HepG2 (cell line): ENCODE data around the gene S1PR5. TPM values are rescaled to one million over a fixed set of nuclear protein-coding genes. Genes with fewer than 3 reads are reported as not detected.
A peak's percentile ranks its signal among the peaks of the same experiment; 100 is the strongest.

Experiments
- ARHGAP35 ChIP-seq: sonication (generic); formaldehyde crosslinking; IDR thresholded peaks from 2 replicates; pipeline ENCODE4 v1.9.0; 2022; ENCODE audit warnings: mild to moderate bottlenecking, inconsistent platforms, moderate library complexity, missing genetic modification reagents, borderline replicate concordance
- ATAD3A ChIP-seq: sonication (generic); formaldehyde crosslinking; IDR thresholded peaks from 2 replicates; pipeline ENCODE4 v1.4.0; 2020; ENCODE audit warnings: missing genetic modification reagents
- DR1 ChIP-seq: sonication (generic); formaldehyde crosslinking; IDR thresholded peaks from 2 replicates; pipeline ENCODE4 v1.8.0; 2021; ENCODE audit warnings: mild to moderate bottlenecking, missing genetic modification reagents, inconsistent platforms
- FOXP1 ChIP-seq, 2 experiments: fragments of 450-650 bp in 1 of 2; IDR thresholded peaks; 2 replicates each; pipeline ENCODE4 v1.6.1; 2017 to 2018; ENCODE audit warnings: antibody characterized with exemption in 1 of 2
- HES4 ChIP-seq: sonication (generic); formaldehyde crosslinking; IDR thresholded peaks from 2 replicates; pipeline ENCODE4 v1.9.0; 2021; ENCODE audit warnings: mild to moderate bottlenecking, missing genetic modification reagents, borderline replicate concordance
- HIVEP1 ChIP-seq: sonication (generic); formaldehyde crosslinking; IDR thresholded peaks from 2 replicates; pipeline ENCODE4 v1.4.0; 2020; ENCODE audit warnings: mild to moderate bottlenecking, missing genetic modification reagents
- MAZ ChIP-seq, 2 experiments: sonication (generic) in 1 of 2; formaldehyde crosslinking in 1 of 2; IDR thresholded peaks; 2 replicates each; pipeline versions ENCODE4 v1.5.0 to v1.6.1; 2012 to 2020; ENCODE audit warnings: low read depth in 2 of 2, mild to moderate bottlenecking in 2 of 2, borderline replicate concordance in 1 of 2, improper control_type of control experiment in 1 of 2, low read length in 1 of 2, missing genetic modification reagents in 1 of 2, moderate library complexity in 1 of 2
- MIER2 ChIP-seq: IDR thresholded peaks from 2 replicates; pipeline ENCODE4 v1.6.1; 2016; ENCODE audit warnings: missing biosample characterization, missing genetic modification reagents
- MLLT10 ChIP-seq: sonication (generic); formaldehyde crosslinking; IDR thresholded peaks from 2 replicates; pipeline ENCODE4 v1.4.0; 2020; ENCODE audit warnings: missing genetic modification reagents
- NFAT5 ChIP-seq: sonication (generic); formaldehyde crosslinking; IDR thresholded peaks from 2 replicates; pipeline ENCODE4 v1.4.0; 2020; ENCODE audit warnings: missing genetic modification reagents
- NFE2 ChIP-seq: sonication (generic); formaldehyde crosslinking; IDR thresholded peaks from 2 replicates; pipeline ENCODE4 v1.4.0; 2020; ENCODE audit warnings: missing genetic modification reagents
- NR3C1 ChIP-seq: sonication (generic); formaldehyde crosslinking; IDR thresholded peaks from 2 replicates; pipeline ENCODE4 v1.4.0; 2020; ENCODE audit warnings: missing genetic modification reagents
- POGZ ChIP-seq: sonication (generic); formaldehyde crosslinking; IDR thresholded peaks from 2 replicates; pipeline ENCODE4 v1.4.0; 2020; ENCODE audit warnings: mild to moderate bottlenecking, missing genetic modification reagents
- SKI ChIP-seq: fragments of 450-650 bp; IDR thresholded peaks from one replicate; pipeline ENCODE4 v1.6.1; 2018; ENCODE audit warnings: mild to moderate bottlenecking; ENCODE audit not compliant: partially characterized antibody
- ZSCAN20 ChIP-seq: sonication (generic); formaldehyde crosslinking; IDR thresholded peaks from 2 replicates; pipeline ENCODE4 v1.4.0; 2020; ENCODE audit warnings: missing genetic modification reagents, mild to moderate bottlenecking, borderline replicate concordance
- polyA plus RNA-seq, 8 experiments: library from polyadenylated mRNA; depleted of rRNA in 3 of 8; stranded (reverse) in 7 of 8; unstranded in 1 of 8; fragments of >200 nt; fragmentation: Illumina TruSeq in 4 of 8; extraction: Trizol in 4 of 8; gene quantifications; 2 replicates each; pipeline versions ENCODE4 v1.2.1 to v1.2.3, GENCODE V29; 2011 to 2016; ENCODE audit warnings: low read depth in 4 of 8, missing spikeins in 1 of 8, mixed read lengths in 1 of 8; ENCODE audit not compliant: insufficient read depth in 1 of 8
- total RNA-seq, 5 experiments: library from RNA; depleted of rRNA; stranded (reverse); fragments of >200 nt; fragmentation: Illumina TruSeq; extraction: Trizol; gene quantifications; 2 replicates each; pipeline ENCODE4 v1.2.3, GENCODE V29; 2016; ENCODE audit warnings: low read depth in 1 of 5
- TF ChIP-seq, protein P1 (sequence below): sonication (generic); formaldehyde crosslinking; IDR thresholded peaks from 2 replicates; pipeline ENCODE4 v1.5.0; 2020; ENCODE audit warnings: mild to moderate bottlenecking, low read depth, missing genetic modification reagents, borderline replicate concordance
- TF ChIP-seq, protein P2 (sequence below): sonication (generic); formaldehyde crosslinking; IDR thresholded peaks from 2 replicates; pipeline ENCODE4 v1.5.0; 2020; ENCODE audit warnings: missing genetic modification reagents, mild to moderate bottlenecking, borderline replicate concordance
- TF ChIP-seq, protein P3 (sequence below): sonication (generic); formaldehyde crosslinking; IDR thresholded peaks from 2 replicates; pipeline ENCODE4 v1.4.0; 2020; ENCODE audit warnings: low read depth, missing genetic modification reagents

The S1PR5 gene
- total and polyA plus RNA-seq, 2 of the 13 experiments (the other 11 are each of a cell fraction or from before 2014, with no cell fraction given): 0.04 TPM; not detected in 1

- peak; percentile 91; the same call in 1 of the 2 replicates for TF ChIP-seq NFAT5 (CRISPR knock-in tag)
- no peak for TF ChIP-seq NFE2 (CRISPR knock-in tag)
- no peak for TF ChIP-seq POGZ (CRISPR knock-in tag)
- no peak for TF ChIP-seq ZSCAN20 (CRISPR knock-in tag)
- TF ChIP-seq ARHGAP35 (CRISPR knock-in tag): peak; percentile 91; the same call in 1 of the 2 replicates
- no peak for TF ChIP-seq FOXP1 (IDR thresholded peaks at IDR 0.05)
- TF ChIP-seq FOXP1 (CRISPR knock-in tag; IDR thresholded peaks at IDR 0.05): 0 out of 2 replicates have a peak, but pooled peaks have one; percentile 20
- TF ChIP-seq, protein P1, sequence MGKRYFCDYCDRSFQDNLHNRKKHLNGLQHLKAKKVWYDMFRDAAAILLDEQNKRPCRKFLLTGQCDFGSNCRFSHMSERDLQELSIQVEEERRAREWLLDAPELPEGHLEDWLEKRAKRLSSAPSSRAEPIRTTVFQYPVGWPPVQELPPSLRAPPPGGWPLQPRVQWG (CRISPR knock-in tag): no peak
- TF ChIP-seq NR3C1 (CRISPR knock-in tag): no peak
- peak; percentile 66 for TF ChIP-seq MIER2 (CRISPR knock-in tag)
- no peak for TF ChIP-seq MAZ (IDR thresholded peaks at IDR 0.05; ENCODE audit: borderline replicate concordance, low read depth, low read length)
- TF ChIP-seq MAZ (CRISPR knock-in tag; IDR thresholded peaks at IDR 0.05; ENCODE audit: low read depth): peak; percentile 95
- peak; percentile 44; the same call in 1 of the 2 replicates for TF ChIP-seq DR1 (CRISPR knock-in tag)
- TF ChIP-seq ATAD3A (CRISPR knock-in tag): no peak
- TF ChIP-seq, protein P2, sequence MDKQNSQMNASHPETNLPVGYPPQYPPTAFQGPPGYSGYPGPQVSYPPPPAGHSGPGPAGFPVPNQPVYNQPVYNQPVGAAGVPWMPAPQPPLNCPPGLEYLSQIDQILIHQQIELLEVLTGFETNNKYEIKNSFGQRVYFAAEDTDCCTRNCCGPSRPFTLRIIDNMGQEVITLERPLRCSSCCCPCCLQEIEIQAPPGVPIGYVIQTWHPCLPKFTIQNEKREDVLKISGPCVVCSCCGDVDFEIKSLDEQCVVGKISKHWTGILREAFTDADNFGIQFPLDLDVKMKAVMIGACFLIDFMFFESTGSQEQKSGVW (CRISPR knock-in tag): no peak
- TF ChIP-seq, protein P3, sequence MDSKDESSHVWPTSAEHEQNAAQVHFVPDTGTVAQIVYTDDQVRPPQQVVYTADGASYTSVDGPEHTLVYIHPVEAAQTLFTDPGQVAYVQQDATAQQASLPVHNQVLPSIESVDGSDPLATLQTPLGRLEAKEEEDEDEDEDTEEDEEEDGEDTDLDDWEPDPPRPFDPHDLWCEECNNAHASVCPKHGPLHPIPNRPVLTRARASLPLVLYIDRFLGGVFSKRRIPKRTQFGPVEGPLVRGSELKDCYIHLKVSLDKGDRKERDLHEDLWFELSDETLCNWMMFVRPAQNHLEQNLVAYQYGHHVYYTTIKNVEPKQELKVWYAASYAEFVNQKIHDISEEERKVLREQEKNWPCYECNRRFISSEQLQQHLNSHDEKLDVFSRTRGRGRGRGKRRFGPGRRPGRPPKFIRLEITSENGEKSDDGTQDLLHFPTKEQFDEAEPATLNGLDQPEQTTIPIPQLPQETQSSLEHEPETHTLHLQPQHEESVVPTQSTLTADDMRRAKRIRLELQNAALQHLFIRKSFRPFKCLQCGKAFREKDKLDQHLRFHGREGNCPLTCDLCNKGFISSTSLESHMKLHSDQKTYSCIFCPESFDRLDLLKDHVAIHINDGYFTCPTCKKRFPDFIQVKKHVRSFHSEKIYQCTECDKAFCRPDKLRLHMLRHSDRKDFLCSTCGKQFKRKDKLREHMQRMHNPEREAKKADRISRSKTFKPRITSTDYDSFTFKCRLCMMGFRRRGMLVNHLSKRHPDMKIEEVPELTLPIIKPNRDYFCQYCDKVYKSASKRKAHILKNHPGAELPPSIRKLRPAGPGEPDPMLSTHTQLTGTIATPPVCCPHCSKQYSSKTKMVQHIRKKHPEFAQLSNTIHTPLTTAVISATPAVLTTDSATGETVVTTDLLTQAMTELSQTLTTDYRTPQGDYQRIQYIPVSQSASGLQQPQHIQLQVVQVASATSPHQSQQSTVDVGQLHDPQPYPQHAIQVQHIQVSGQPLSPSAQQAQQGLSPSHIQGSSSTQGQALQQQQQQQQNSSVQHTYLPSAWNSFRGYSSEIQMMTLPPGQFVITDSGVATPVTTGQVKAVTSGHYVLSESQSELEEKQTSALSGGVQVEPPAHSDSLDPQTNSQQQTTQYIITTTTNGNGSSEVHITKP (CRISPR knock-in tag): no peak; the same call in 1 of the 2 replicates
- TF ChIP-seq HIVEP1 (CRISPR knock-in tag): peak; percentile 96
- no peak for TF ChIP-seq SKI
- no peak for TF ChIP-seq MLLT10 (CRISPR knock-in tag)
- TF ChIP-seq HES4: peak; percentile 96; the same call in 1 of the 2 replicates
Measured at GRCh38 chr19:10565567-10566407, 48.5 kb upstream of the S1PR5 start, which contains the start of gene KRI1 (continued).
